A549 (cell line): ENCODE data around the gene FAM107B. TPM values are rescaled to one million over a fixed set of nuclear protein-coding genes. Genes with fewer than 3 reads are reported as not detected.

Experiments
- ATAC-seq, 2 experiments: fragments of 200-7000 bp in 1 of 2; fragments of >200 bp in 1 of 2; cut with Nextera tagmentation in 1 of 2; cut with Tn5 transposase in 1 of 2; 3 replicates each; pipeline versions ENCODE4 v1.8.0 to v1.9.1; 2018 to 2020; ENCODE audit warnings: mild to moderate bottlenecking in 1 of 2, moderate library complexity in 1 of 2
- CTCF ChIA-PET: fragments of 300-600 bp; sonication (Branson Sonifier 250); formaldehyde crosslinking; extraction: SDS; loops from one replicate; lab custom pipeline; 2021; ENCODE audit warnings: antibody characterized with exemption, inconsistent platforms; lab: Yijun Ruan, JAX
- POLR2A ChIA-PET: fragments of 350-600 bp; formaldehyde crosslinking; extraction: SDS; loops from one replicate; lab custom pipeline; 2021; ENCODE audit warnings: antibody characterized with exemption, inconsistent platforms; lab: Yijun Ruan, JAX
- DNase-seq, 2 experiments: peaks; one replicate each; pipeline versions ENCODE4 v3.0.0 to v3.0.0-alpha.2; 2011 to 2016; ENCODE audit warnings: low read depth in 1 of 2, low spot score in 1 of 2
- FAIRE-seq: peaks from 2 replicates; lab custom pipeline; 2011; peaks lifted over from hg19 to GRCh38; lab: Jason Lieb, UNC
- H3K27ac ChIP-seq, 2 experiments: fragments of >200 bp; sonication (Bioruptor Twin); formaldehyde crosslinking; 3 replicates each; pipeline ENCODE4 v1.5.1; 2016 to 2017
- H3K4me1 ChIP-seq: fragments of >200 bp; sonication (Bioruptor Twin); formaldehyde crosslinking; 3 replicates; pipeline ENCODE4 v1.6.1; 2016
- H3K4me2 ChIP-seq: fragments of >200 bp; sonication (Bioruptor Twin); formaldehyde crosslinking; 3 replicates; pipeline ENCODE4 v1.6.1; 2016
- H3K4me3 ChIP-seq: fragments of >200 bp; sonication (Bioruptor Twin); formaldehyde crosslinking; 3 replicates; pipeline ENCODE4 v1.5.1; 2016
- H3K9me3 ChIP-seq: fragments of >200 bp; sonication (Bioruptor Twin); formaldehyde crosslinking; 3 replicates; pipeline ENCODE4 v1.6.1; 2016
- CBX2 ChIP-seq: fragments of 200-600 bp; sonication (generic); IDR thresholded peaks from 2 replicates; pipeline ENCODE4 v1.6.1; 2016; ENCODE audit warnings: low read depth, mild to moderate bottlenecking, borderline replicate concordance
- CEBPB ChIP-seq, 2 experiments: fragments of >200 bp in 1 of 2; sonication (Bioruptor Twin) in 1 of 2; formaldehyde crosslinking in 1 of 2; IDR thresholded peaks; 2 replicates each; pipeline ENCODE4 v1.6.1; 2012 to 2016
- CHD4 ChIP-seq: fragments of 200-600 bp; sonication (generic); IDR thresholded peaks from 2 replicates; pipeline ENCODE4 v1.6.1; 2016; ENCODE audit warnings: antibody characterized with exemption, mild to moderate bottlenecking, borderline replicate concordance
- EHMT2 ChIP-seq: fragments of 200-600 bp; sonication (generic); IDR thresholded peaks from 2 replicates; pipeline ENCODE4 v1.6.1; 2016; ENCODE audit warnings: antibody characterized with exemption, low read depth, mild to moderate bottlenecking, moderate library complexity
- ESRRA ChIP-seq: fragments of 150-350 bp; IDR thresholded peaks from 2 replicates; pipeline ENCODE4 v1.6.1; 2014; ENCODE audit warnings: mild to moderate bottlenecking, low read length, borderline replicate concordance
- FOSL2 ChIP-seq, 2 experiments: fragments of 450-650 bp in 1 of 2; fragments of >200 bp in 1 of 2; sonication (Bioruptor Twin) in 1 of 2; formaldehyde crosslinking; IDR thresholded peaks; 2 replicates each; pipeline versions ENCODE4 v1.5.0 to v1.6.1; 2016 to 2020; ENCODE audit warnings: mild to moderate bottlenecking in 1 of 2, moderate library complexity in 1 of 2
- HOXB5 ChIP-seq: fragments of 250-450 bp; sonication (Bioruptor Pico); IDR thresholded peaks from 2 replicates; pipeline ENCODE4 v1.5.0; 2020; ENCODE audit warnings: mild to moderate bottlenecking, moderate library complexity
- JUN ChIP-seq, 2 experiments: fragments of >200 bp; sonication (Bioruptor Twin); formaldehyde crosslinking; IDR thresholded peaks; 2 replicates in 1 of 2; 3 replicates in 1 of 2; pipeline ENCODE4 v1.6.1; 2016 to 2017
- JUNB ChIP-seq: fragments of >200 bp; sonication (Bioruptor Twin); formaldehyde crosslinking; IDR thresholded peaks from 2 replicates; pipeline ENCODE4 v1.6.1; 2016
- KDM5A ChIP-seq: fragments of 200-600 bp; sonication (generic); IDR thresholded peaks from 2 replicates; pipeline ENCODE4 v1.6.1; 2016; ENCODE audit warnings: antibody characterized with exemption, mild to moderate bottlenecking
- MAZ ChIP-seq: fragments of 150-350 bp; IDR thresholded peaks from 2 replicates; pipeline ENCODE4 v1.6.1; 2014; ENCODE audit warnings: antibody characterized with exemption, low read depth, low read length, borderline replicate concordance
- NPAS2 ChIP-seq: fragments of 250-450 bp; sonication (Bioruptor Pico); IDR thresholded peaks from 2 replicates; pipeline ENCODE4 v1.8.0; 2022; ENCODE audit warnings: mild to moderate bottlenecking, moderate library complexity, borderline replicate concordance
- POLR2A ChIP-seq: IDR thresholded peaks from 2 replicates; pipeline ENCODE4 v1.6.1; 2012; ENCODE audit warnings: mild to moderate bottlenecking, low read length
- RAD21 ChIP-seq, 2 experiments: fragments of >200 bp in 1 of 2; sonication (Bioruptor Twin) in 1 of 2; formaldehyde crosslinking in 1 of 2; IDR thresholded peaks in 1 of 2; conservative IDR thresholded peaks in 1 of 2; 2 replicates in 1 of 2; 3 replicates in 1 of 2; pipeline ENCODE4 v1.6.1; 2012 to 2018; ENCODE audit warnings: inconsistent platforms in 1 of 2
- RARB ChIP-seq: fragments of 250-450 bp; sonication (Bioruptor Pico); IDR thresholded peaks from 2 replicates; pipeline ENCODE4 v1.8.0; 2021; ENCODE audit warnings: mild to moderate bottlenecking, moderate library complexity
- SMC3 ChIP-seq: fragments of >200 bp; sonication (Bioruptor Twin); formaldehyde crosslinking; IDR thresholded peaks from 3 replicates; pipeline ENCODE4 v1.6.1; 2018; ENCODE audit warnings: inconsistent platforms
- SREBF2 ChIP-seq: fragments of 450-650 bp; IDR thresholded peaks from 2 replicates; pipeline ENCODE4 v1.6.1; 2014; ENCODE audit warnings: mild to moderate bottlenecking, moderate library complexity
- TP53 ChIP-seq: fragments of 250-450 bp; sonication (Bioruptor Pico); IDR thresholded peaks from 2 replicates; pipeline ENCODE4 v1.5.0; 2021; ENCODE audit warnings: mild to moderate bottlenecking, moderate library complexity
- WGBS: methylation state at CpG from one replicate; pipeline ENCODE4 v1.1.6; 2017; ENCODE audit errors: missing lambda C conversion rate; 5-methylcytosine and 5-hydroxymethylcytosine counted together
- polyA plus RNA-seq, 4 experiments: library from polyadenylated mRNA; depleted of rRNA in 3 of 4; stranded (reverse); fragments of >200 nt; fragmentation: RNase III in 1 of 4; extraction: RNeasy Plus Mini Kit Qiagen cat#74134 plus additional on column Dnase treatment in 1 of 4; gene quantifications; 2 replicates in 3 of 4; 3 replicates in 1 of 4; pipeline ENCODE4 v1.2.3, GENCODE V29; 2011 to 2017
- TF ChIP-seq, protein P1 (sequence below): IDR thresholded peaks from 2 replicates; pipeline ENCODE4 v1.6.1; 2012
- TF ChIP-seq, protein P2 (sequence below): fragments of >200 bp; sonication (Bioruptor Twin); formaldehyde crosslinking; IDR thresholded peaks from 3 replicates; pipeline ENCODE4 v1.5.1; 2016
- TF ChIP-seq, protein P3 (sequence below): fragments of 250-450 bp; sonication (Bioruptor Pico); IDR thresholded peaks from 2 replicates; pipeline ENCODE4 v1.5.0; 2021; ENCODE audit warnings: mild to moderate bottlenecking, moderate library complexity, borderline replicate concordance
- TF ChIP-seq, protein P4 (sequence below): fragments of >200 bp; sonication (Bioruptor Twin); formaldehyde crosslinking; IDR thresholded peaks from 2 replicates; pipeline ENCODE4 v1.6.1; 2016

FAM107B gene
- polyA plus RNA-seq, 2 of the 4 experiments (the other 2 are of a cell fraction), result 99.9 to 173 TPM

DNA sequence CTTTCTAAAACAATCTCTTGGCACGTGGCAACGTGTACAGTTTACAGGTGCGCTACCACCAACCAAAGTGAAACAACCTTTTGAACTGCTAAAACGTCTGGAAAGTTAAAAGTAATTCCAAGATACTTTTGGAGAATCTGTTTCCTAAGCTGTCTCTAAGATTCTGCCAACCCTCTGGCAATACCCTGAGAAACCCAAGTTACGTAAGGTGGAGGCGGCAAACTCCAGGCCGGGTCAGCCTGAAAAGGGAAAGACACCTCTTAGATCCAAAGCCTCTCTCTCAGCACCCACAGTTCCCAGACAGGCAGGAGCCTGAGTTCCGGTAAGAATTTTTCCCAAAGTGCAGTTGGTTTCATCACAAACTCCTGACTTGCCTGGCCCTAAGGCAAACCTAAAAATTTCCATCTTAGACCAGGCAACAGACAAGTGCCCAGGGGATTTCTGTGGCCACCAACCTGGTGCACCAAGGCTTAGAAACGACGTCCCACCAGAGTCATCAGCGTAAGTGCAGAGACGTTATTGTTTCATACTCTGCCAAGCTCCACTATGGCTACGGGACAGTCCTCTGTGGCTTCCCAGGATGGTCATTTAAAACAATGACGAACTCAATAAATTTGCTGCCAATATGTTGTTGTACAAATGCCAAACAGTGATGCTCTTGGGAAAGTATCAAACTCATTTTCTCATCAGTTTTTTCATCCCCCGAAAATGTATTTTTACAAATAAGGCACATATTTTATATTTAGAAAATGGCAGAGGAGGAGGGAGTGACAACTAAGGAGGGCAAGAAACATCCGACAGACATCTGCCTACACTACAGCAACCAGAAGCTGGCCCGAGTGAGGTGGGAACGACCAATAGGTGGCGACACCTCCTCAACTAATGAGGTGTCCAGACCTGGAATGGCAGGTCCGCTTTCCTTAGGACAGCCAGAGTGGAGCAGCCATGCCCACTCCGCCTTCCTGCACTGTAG lies 238.2 kb downstream of the FAM107B start:
- Histone ChIP-seq H3K4me3 (no peak overlapping the region), H3K4me2 (no peak overlapping the region), H3K27ac (peak overlapping the region; percentile 18 to 60; a peak in 2 of 6 replicates), H3K4me1 (peaks cover 59% of the 10 kb centered on the region), H3K9me3 (no peaks in the 10 kb centered on the region)
- no peak for FAIRE-seq
- ChIA-PET POLR2A (interaction anchor here (1.0 kb wide), 1 partner anchor 283 kb away, joined by 3 read pairs; no protein-coding TSS in a partner anchor), CTCF (interaction anchor here (0.6 to 5.4 kb wide), 47 partner anchors 8 to 362 kb away, joined by 3 to 56 read pairs (median 4); partner anchors contain the start of genes CDNF, HSPA14 and MSANTD7)
- TF ChIP-seq, protein P1, sequence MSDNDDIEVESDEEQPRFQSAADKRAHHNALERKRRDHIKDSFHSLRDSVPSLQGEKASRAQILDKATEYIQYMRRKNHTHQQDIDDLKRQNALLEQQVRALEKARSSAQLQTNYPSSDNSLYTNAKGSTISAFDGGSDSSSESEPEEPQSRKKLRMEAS, result no peak
- TF ChIP-seq HOXB5 (CRISPR knock-in tag), result no peak
- peak; percentile 80 to 88 for TF ChIP-seq RAD21 (conservative IDR thresholded peaks at IDR 0.05 in 1 of 2, IDR thresholded peaks at IDR 0.05 in 1 of 2)
- TF ChIP-seq SMC3, result peak; percentile 67
- TF ChIP-seq, protein P2, sequence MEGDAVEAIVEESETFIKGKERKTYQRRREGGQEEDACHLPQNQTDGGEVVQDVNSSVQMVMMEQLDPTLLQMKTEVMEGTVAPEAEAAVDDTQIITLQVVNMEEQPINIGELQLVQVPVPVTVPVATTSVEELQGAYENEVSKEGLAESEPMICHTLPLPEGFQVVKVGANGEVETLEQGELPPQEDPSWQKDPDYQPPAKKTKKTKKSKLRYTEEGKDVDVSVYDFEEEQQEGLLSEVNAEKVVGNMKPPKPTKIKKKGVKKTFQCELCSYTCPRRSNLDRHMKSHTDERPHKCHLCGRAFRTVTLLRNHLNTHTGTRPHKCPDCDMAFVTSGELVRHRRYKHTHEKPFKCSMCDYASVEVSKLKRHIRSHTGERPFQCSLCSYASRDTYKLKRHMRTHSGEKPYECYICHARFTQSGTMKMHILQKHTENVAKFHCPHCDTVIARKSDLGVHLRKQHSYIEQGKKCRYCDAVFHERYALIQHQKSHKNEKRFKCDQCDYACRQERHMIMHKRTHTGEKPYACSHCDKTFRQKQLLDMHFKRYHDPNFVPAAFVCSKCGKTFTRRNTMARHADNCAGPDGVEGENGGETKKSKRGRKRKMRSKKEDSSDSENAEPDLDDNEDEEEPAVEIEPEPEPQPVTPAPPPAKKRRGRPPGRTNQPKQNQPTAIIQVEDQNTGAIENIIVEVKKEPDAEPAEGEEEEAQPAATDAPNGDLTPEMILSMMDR, result peak; percentile 69
- TF ChIP-seq RARB (CRISPR knock-in tag), result no peak
- DNase-seq, result peak; percentile 50 to 81
- 74% methylated on average over 21 of the region's 21 CpGs for WGBS
- peak; percentile 57 to 79; a peak in 5 of 6 replicates for ATAC-seq

DNA sequence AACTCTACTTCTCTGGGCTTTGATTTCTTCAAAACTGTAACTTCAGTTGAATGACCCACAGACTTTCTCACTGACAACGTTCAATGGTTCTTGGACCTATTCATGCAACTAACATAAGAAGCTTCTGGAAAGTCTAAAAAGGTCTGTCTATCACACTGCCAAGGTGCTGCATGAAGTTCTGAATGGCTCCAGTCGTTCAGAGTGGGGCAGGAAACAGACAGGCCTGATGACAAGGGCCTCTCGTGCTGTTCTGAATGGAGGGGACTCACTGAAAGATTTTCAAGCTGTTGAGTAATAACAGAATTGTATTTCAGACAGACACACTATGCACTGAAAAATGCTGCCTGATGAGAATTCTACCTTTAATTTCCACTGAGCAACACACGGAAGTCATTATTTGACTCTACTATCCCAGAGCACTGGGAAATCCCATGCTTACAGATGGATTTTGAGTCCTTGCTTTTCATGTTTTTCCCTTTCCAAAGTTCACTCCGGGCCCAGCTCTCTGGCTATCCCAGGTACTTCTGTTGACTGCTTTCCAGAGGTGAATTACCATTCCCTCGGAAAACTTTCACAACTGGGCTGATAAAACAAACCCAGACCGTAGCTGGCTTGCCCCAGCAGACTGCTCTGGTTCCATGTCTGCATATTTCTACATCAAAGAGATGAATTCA lies 239.1 kb downstream of the FAM107B start:
- H3K9me3 ChIP-seq, result no peaks in the 10 kb centered on the region
- no peak overlapping the region for H3K4me2 ChIP-seq
- 87% methylated on average over 7 of the region's 7 CpGs for WGBS
- DNase-seq (no peak), ATAC-seq (no peak), FAIRE-seq (no peak)
- POLR2A ChIA-PET, result interaction anchor here (1.0 kb wide), 1 partner anchor 284 kb away, joined by 3 read pairs; no protein-coding TSS in a partner anchor
- no peak overlapping the region for H3K4me3 ChIP-seq
- peaks cover 68% of the 10 kb centered on the region for H3K4me1 ChIP-seq
- peak overlapping the region in 1 of 2 experiments; percentile 41; a peak in 2 of 6 replicates for H3K27ac ChIP-seq
- no peak for TF ChIP-seq EHMT2
- no peak for TF ChIP-seq KDM5A
- TF ChIP-seq ESRRA, result no peak
- no peak for TF ChIP-seq TP53 (CRISPR knock-in tag)
- no peak for TF ChIP-seq HOXB5 (CRISPR knock-in tag)
- no peak for TF ChIP-seq FOSL2 (IDR thresholded peaks at IDR 0.05)
- TF ChIP-seq FOSL2 (CRISPR knock-in tag; IDR thresholded peaks at IDR 0.05), result no peak
- TF ChIP-seq CBX2, result no peak
- TF ChIP-seq SREBF2, result no peak
- no peak for TF ChIP-seq CHD4
- TF ChIP-seq, protein P3, sequence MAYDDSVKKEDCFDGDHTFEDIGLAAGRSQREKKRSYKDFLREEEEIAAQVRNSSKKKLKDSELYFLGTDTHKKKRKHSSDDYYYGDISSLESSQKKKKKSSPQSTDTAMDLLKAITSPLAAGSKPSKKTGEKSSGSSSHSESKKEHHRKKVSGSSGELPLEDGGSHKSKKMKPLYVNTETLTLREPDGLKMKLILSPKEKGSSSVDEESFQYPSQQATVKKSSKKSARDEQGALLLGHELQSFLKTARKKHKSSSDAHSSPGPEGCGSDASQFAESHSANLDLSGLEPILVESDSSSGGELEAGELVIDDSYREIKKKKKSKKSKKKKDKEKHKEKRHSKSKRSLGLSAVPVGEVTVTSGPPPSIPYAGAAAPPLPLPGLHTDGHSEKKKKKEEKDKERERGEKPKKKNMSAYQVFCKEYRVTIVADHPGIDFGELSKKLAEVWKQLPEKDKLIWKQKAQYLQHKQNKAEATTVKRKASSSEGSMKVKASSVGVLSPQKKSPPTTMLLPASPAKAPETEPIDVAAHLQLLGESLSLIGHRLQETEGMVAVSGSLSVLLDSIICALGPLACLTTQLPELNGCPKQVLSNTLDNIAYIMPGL, result no peak
- no peak for TF ChIP-seq MAZ
- TF ChIP-seq NPAS2 (CRISPR knock-in tag), result no peak
- no peak for TF ChIP-seq CEBPB (IDR thresholded peaks at IDR 0.05)
- no peak for TF ChIP-seq JUN (IDR thresholded peaks at IDR 0.05)
- no peak for TF ChIP-seq JUNB
- TF ChIP-seq POLR2A, result no peak
- TF ChIP-seq, protein P4, sequence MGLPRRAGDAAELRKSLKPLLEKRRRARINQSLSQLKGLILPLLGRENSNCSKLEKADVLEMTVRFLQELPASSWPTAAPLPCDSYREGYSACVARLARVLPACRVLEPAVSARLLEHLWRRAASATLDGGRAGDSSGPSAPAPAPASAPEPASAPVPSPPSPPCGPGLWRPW, result no peak
- CTCF ChIA-PET, result interaction anchor here (1.3 to 5.4 kb wide), 10 partner anchors 9 to 310 kb away, joined by 4 to 56 read pairs (median 4); partner anchors contain the start of genes CDNF, HSPA14 and MSANTD7
